NCI-H187 (cell line): Measurements from ENCODE around the gene NDFIP1.
A peak's percentile ranks its signal among the peaks of the same experiment; 100 is the strongest.

Source experiments
- DNase-seq, 2 experiments: peaks; one replicate each; lab custom pipeline; 2025; lab: John Stamatoyannopoulos, UW

NDFIP1 gene

DNA sequence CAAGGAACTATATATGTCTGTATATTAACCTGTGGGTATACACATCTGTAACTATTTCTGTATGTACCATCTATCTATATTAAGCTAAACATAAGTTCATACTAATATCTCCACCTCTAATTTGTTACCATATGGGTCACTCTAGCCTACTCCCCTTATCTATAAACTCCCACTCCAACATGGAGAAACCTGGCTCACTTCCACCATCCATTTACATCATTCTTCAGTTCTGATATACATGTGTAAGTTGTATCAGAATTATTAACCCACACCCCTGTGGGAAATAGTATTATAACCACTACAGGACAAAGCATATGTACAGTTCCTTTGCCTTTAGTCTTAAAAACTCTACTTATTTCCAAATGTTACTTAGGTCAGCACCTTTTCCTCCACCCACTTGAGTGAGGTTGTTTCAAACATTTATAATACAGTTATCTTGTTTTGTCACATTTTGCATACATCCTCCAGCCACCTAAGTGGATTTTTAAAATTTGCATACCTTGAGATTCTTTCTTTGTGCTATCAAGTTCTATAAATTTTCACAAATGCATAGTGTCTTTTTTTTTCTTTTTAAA, 10.6 kb downstream of the NDFIP1 start:
- no peak for DNase-seq

- no peak for DNase-seq
These were observed 11.8 kb downstream of the NDFIP1 start for GRCh38 chr5:142120247-142120935.

DNA sequence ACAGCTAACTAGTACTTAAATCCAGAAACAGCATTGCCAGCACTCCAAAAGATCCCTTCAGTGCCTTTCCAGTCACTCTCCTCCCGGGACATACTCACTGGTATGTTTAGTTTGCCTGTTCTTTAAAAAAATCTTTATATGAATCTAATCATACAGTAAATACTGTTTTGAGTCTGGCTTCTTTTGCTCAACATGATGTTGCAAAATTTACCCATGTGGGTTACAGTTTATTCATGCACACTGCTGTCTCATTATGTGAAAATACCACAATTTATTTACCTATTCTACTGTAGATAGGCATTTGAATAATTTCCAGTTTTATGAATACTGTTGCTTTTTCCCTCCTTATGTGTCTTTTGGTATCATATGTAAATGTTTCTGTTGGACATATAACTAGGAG, 13.5 kb downstream of the NDFIP1 start:
- DNase-seq = no peak

DNA sequence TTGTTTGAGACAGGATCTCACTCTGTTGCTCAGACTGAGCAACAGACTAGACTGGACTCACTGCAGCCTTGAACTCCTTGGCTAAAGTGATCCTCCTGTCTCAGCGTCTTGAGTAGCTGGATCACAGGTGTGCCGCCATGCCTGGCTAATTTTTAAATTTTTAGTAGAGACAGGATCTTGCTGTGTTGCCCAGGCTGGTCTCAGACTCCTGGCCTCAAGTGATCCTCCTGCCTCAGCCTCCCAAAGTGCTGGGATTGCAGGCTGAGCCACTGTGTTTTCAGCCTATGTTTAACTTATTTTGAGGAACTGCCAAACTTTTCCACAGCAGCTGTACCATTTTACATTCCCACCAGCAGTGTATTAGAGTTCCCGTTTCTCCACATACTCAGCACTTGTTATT, 16.8 kb downstream of the NDFIP1 start:
- no peak for DNase-seq

DNA sequence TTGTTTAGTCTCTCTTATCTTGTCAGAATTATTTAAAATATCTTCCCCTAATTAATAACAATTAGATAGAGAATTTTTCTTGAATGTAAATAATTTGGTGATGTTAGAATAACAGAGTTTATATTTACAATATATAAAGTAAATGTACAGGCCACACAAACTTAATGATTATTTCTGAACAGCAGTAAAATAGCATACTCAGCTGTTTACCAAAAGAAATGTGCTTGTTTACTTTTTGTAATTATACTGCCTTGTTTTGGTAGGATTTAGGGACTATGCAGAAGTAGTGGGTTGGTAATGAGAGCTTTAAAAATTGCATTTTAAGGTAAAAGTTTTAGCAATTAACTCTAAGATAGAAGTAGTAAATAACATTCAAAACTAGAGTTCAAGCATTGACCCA, 17.4 kb downstream of the NDFIP1 start:
- DNase-seq = no peak

- DNase-seq = no peak
These were observed 20.2 kb downstream of the NDFIP1 start for GRCh38 chr5:142128675-142129208.

DNA sequence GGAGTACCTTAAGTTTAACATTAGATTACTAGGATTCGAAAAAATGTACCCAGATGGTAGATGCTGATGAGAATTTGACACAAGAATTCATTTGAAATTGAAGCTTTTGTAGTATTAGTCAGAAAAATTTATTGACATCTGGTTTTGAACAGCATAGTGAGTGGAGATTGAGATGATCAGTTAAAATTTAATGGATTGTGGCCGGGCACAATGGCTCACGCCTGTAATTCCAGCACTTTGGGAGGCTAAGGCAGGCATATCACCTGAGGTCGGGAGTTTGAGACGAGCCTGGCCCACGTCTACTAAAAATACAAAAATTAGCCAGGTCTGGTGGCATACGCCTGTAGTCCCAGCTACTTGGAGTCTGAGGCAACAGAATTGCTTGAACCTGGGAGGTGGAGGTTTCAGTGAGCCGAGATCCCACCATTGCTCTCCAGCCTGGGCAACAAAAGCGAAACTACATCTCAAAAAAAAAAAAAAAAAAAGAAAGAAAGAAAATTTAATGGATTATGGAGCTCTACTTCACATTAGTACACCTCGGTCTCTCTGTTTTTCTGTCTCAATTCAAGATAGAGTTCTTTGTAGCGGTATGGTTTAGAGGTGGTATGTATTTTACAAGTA, 21.0 kb downstream of the NDFIP1 start:
- no peak for DNase-seq

DNA sequence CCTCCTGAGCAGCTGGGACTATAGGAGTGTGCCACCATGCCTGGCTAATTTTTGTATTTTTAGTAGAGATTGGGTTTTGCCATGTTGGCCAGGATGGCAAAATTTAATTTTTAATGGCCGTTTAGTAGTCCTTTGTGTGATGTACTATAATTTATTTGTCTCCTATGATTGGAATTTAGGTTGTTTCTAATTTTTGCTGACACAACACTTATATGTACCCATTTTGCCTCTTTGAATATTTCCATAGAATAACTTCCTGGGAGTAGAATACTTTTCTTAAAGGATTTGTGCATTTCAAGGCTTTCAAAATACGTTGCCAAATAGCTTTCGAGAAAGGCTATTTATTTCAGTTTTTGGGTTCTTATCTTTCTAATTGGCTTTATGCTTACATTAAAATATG, 22.8 kb downstream of the NDFIP1 start:
- no peak for DNase-seq

DNA sequence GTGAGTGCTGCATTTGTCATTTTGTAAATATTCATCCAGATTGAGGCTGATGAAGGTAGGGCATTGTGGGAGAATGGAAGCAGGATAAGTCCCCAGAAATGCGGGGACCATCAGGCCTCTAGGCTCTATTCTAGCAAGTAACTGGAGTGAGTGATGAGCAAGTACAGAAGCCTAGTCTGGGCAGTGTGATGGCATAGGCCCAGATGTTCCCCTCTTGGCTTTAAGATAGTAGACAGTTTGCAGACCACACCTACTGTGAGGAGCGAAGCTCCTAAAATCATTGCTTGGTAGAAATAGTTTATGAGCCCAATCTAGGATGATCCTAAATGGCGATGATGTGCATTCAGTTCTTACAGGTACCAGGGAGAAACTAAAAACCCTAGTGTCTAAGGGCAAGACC, 24.3 kb downstream of the NDFIP1 start:
- DNase-seq = no peak

GRCh38 chr5:142133330-142134206, 25.0 kb downstream of the NDFIP1 start:
- no peak for DNase-seq

- DNase-seq = no peak
These were observed 25.9 kb downstream of the NDFIP1 start for GRCh38 chr5:142134331-142135010.

GRCh38 chr5:142141463-142141862, 32.9 kb downstream of the NDFIP1 start:
- DNase-seq = no peak

DNA sequence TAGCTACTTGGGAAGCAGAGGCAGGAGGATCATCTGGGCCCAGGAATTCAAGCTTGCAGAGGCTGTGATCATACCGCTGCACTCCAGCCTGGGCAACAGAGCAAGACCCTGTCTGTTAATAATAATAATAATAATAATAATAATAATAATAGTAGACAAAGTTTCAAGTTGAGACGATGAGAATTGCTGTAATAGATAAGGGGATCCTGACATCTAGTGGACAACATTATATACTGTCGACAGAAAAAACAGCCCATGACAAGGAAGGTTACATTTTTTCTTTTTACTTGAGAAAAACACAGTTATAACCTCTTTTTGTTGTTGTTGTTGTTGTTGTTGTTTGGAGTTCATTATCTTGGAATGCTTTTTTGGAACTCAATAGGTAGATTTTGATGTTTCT, 35.3 kb downstream of the NDFIP1 start:
- no peak for DNase-seq

DNA sequence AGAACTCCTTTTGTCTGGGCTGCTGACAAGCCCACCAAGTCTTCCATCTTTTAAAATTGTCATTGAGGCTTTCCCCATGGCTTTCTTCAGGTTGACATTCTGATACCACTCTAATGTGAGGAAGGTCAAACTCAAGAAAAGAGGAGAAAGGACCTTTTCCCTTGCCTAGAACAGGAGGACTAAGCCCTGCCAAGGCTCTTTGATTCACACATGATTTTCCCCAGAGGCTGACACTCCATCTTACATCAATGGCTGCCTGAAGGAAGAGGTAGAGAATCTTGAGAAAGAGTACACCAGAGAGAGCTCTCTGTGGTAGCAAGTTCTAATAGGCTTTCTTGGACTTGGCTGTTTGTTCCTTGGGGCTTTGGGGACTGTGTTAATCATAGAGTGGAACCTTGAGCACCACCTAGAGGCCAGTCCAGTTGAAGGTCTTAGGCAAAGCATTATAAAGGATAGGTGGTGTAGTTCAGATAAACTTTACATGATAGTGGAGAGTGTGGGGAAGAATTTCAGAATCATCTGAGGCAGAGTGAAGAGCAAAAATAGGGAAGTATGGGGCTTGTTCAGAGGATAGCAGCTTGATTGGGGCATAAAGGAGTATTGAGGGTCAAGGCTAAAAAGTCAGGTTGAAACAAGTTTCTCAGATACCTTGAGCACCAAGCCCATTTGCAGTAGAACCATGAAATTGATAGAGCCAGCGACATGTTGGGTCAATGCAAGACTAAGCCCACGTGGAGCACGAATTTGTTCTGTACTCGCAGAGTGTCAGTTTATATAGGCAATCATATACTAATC, 36.7 kb downstream of the NDFIP1 start:
- DNase-seq = no peak

DNA sequence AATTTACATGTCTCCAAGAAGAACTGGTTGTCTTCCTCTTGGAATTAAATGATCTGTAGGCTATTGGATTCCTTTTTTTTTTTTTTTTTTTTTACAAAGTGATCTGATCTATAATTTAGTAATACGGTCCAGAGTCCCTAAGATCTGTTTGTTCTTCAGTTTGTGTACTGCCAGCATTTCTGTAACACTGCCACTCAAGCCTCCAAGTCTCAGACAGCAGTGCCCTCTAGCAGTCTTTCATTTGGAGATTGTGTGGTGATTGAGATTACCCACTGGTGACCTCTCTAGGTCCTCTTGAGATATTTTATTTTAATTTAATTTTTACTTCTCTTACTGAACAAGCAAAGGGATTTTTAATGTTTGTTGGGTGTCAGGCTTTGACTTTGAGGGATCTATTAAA, 40.8 kb downstream of the NDFIP1 start:
- no peak for DNase-seq

- DNase-seq = no peak
These were observed 41.9 kb downstream of the NDFIP1 start for GRCh38 chr5:142150431-142150830.

DNA sequence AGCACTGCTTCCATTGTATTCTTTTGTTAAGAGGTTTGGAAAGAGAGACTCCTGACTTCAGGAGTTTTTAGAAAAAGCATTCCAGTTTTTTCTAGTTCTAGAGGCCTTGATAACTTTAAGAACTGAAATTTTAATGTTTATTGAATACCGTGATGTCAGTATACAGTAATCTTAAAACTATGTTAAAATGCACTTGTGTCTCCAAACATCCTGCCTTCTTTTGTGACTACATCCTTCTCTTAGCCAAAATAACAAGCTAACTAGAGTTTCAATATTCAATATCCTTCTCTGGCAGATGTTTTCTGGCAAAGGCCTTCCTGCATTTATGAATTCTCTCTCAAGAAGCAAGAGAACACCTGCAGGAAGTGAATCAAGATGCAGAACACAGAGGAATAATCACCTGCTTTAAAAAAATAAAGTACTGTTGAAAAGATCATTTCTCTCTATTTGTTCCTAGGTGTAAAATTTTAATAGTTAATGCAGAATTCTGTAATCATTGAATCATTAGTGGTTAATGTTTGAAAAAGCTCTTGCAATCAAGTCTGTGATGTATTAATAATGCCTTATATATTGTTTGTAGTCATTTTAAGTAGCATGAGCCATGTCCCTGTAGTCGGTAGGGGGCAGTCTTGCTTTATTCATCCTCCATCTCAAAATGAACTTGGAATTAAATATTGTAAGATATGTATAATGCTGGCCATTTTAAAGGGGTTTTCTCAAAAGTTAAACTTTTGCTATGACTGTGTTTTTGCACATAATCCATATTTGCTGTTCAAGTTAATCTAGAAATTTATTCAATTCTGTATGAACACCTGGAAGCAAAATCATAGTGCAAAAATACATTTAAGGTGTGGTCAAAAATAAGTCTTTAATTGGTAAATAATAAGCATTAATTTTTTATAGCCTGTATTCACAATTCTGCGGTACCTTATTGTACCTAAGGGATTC, 43.1 kb downstream of the NDFIP1 start:
- DNase-seq = peak in 1 of 2 experiments; percentile 13

GRCh38 chr5:142152384-142152732, 43.8 kb downstream of the NDFIP1 start:
- DNase-seq = no peak

GRCh38 chr5:142153674-142154448, 45.3 kb downstream of the NDFIP1 start:
- no peak for DNase-seq
